HG02798 (cell line): ENCODE data around the gene KRT10.
A peak's percentile ranks its signal among the peaks of the same experiment; 100 is the strongest.
"Not testable (repeated sequence)": the region's sequence is repeated elsewhere in the genome, so short reads cannot be mapped to it uniquely, and the experiment has no call there.

ENCODE experiments used
- ATAC-seq: cut with Tn5 transposase; IDR thresholded peaks from one replicate; pipeline ENCODE4 v1.9.1; 2021; ENCODE audit warnings: mild to moderate bottlenecking; ENCODE audit not compliant: unreplicated experiment, poor library complexity

KRT10 gene

DNA sequence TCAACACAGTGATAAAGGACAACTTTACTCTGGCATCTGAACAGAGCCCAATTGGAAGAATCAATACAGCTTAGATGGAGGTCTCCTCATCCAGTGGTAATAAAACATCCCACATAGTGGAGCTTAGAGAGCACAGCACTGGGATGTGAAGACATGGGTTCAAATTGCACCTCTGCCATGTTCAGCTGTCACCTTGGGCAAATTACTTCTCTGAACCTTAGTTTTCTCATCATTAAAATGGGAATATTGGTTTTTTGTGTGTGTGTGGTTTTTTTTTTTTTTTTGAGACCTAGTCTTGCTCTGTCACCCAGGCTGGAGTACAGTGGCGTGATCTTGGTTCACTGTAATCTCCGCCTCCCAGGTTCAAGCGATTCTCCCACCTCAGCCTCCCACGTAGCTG is 13.6 kb upstream of the KRT10 start:
- no peak for ATAC-seq

DNA sequence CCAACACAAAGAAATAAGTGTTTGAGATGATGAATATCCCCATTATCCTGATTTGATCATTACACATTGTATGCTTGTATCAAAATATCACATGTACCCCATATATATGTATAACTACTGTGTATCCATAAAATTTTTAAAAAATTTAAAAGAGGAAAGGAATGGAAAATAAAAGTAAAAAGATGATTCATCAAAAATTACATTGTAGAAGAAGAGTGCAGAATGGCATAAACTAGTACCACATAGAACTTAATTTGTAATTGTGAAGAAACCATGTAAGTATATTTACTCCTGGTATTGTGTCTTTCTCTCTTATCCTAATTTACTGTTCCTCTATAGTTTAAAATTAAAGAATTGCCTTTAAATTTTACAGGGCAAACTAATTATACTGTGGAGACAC is 11.5 kb upstream of the KRT10 start:
- ATAC-seq: no peak

DNA sequence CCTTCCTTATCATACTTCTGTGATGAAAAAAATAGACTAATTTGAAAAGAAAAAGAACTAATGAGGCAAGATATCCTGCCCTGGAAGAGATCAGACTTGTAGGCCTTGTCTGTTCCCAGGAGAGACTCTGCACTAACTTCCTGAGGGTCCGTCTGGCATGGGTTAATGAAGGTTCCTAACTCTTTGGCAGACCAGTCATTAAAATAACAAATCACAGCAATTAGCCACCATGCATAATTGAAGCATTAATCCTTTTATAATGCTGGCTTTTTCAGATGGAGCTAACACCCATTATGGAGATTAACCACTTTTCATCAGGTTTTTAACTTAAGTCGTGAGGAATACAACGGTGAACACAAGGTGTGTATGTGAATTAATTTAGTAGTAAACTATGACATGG is 10.4 kb upstream of the KRT10 start:
- ATAC-seq: no peak

DNA sequence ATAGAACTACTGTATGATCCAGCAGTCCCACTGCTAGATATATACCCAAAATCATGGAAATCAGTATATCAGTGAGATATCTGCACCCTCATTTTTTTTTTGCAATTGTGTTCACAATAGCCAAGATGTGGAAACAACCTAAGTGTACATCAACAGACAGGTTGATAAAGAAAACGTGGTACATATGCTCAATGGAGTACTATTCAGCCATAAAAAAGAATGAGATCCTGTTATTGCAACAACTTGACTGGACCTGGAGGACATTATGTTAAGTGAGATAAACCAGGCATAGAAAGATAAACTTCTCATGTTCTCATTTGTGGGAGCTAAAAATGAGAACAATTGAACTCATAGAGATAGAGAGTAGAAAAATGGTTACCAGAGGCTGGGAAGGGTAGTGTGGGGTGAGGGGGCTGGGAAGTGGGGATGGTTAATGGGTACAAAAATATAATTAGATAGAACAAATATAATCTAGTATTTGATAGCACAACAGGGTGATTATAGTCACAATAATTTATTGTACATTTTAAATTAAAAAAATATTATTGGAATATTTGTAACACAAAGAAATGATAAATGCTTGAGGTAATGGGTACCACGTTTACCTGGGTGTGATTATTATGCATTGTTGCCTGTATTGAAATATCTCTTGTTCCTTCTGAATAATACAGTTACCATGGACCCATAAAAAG is 7.8 kb upstream of the KRT10 start:
- ATAC-seq: no peak

DNA sequence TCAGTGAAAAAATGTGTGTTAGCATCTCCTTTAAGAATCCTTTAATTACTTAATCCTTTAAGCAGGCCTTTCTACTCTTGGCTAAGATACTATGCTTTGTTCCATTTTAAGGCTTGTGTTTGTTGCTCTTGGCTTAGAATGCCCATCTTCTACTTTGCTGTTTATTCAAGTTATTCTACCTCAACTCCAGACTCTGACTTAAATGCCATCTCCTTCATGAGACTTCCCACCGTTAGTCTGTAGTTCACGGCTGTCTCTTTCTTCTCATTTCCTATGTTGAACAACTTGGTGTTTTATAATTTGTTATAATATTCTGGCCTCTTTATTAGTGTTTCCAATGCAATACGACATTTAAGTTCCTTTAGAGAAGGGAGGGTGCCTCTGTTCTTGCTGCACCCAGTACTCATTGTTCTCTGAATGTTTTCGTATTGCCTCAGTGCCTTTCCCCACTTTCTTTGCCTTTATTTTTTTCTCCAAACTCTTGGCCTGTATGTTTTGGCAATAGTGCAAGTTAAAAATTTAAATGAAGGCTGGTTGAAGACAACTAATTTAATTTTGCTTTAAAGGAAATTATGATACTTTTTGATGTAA is 6.1 kb upstream of the KRT10 start:
- ATAC-seq: no peak

DNA sequence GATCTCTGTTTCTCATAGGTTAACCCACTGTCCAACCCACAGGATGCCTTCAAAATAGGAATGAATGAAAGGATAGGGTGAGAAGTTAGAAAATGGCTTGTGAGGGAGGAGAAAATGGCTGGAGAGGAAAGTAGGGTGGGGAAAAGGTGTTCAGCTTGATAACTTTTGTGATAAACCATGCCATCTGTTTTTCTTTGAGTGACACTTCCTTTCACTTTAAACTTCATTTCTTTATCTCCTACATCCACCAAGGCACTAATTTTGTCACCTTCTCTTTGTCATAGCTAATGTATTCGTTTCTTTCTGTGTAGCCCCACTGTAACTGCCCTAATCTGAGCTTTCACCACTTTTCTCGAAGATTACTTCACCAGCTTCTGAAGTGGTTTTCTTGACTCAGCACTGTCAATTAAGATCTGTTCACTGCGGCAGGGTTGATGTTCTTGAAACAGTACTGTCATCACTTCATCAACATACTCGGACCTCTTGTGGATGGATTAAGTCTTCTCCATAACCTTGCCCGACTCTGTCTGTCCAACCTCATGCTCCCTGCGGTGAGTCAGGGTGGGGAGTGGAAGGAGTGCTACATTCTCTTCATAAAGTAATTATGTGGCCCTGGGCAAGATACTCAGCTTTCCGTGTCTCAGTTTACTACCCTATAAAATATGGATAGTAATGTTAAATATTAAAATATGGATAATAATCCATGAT is 5.5 kb upstream of the KRT10 start:
- no peak for ATAC-seq

DNA sequence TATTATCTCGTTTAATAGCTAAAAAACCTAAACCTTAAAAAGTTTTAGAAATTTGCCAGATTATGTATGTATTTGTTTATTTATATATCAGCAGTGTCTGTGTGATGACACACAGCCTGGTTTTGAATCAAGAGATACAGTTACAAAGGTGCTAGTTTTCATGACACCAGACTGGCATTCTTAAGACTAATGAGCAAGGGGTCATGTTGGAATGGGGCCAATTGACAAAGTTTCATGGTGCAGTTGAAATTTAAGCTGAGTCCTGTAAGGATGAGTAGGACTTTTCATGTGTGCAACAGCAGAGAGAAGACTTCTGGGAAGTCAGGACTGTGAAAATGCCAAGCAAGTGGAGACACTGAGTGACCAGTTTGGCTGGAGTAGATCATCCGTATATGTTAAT is 3.2 kb upstream of the KRT10 start:
- ATAC-seq: no peak

DNA sequence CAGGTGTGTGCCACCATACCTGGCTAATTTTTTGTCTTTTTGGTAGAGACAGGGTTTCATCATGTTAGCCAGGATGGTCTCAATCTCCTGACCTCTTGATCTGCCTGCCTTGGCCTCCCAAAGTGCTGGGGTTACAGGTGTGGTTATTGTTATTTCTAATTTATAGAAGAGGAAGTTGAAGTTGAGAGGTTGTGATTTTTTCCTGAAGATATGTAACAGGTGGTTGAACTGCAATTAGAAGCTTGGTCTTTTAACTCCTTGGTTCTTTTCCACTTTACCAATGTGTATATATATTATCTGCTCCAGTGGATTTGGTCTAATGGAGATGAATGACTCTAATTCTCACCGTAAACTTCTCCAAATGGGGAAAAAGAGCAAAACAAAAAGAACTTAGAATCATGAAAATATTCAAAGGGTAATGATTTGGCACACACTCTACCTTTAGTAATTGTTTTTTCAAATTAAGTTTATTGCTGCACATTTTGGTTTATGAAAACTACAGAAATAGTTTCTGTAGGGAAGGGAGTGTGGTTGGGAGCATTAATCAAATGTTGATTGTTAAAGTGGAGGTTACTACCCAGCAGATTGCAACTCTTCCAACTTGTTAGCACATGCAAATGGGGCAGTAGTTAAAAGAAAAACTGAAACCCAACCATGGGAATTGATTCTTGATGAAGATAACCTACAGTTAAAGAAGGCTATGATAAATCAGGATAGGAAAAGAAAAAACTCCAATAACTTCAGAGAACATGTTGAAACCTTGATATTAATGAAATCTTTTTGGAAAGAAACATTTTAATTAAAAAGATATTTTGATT is 1.8 kb upstream of the KRT10 start:
- ATAC-seq: no peak

DNA sequence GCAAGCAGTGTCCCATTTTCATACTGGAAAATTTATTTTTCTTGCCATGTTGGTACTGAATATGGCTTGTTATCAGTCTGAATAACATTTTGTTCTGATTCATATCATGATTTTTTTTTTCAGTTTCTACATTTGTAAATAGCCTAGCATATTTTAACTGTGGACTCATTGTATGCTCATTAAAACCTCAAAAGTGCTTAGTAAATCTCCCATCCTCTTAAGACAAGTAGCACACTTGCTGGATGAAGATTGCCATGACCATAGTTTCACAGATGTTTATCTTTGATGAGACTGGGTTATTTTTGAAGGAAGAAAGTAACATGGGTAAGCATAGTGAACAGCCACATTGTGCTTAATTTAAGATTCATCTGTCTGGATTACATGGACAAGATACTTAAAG is 878 bp downstream of the KRT10 start:
- ATAC-seq: no peak

DNA sequence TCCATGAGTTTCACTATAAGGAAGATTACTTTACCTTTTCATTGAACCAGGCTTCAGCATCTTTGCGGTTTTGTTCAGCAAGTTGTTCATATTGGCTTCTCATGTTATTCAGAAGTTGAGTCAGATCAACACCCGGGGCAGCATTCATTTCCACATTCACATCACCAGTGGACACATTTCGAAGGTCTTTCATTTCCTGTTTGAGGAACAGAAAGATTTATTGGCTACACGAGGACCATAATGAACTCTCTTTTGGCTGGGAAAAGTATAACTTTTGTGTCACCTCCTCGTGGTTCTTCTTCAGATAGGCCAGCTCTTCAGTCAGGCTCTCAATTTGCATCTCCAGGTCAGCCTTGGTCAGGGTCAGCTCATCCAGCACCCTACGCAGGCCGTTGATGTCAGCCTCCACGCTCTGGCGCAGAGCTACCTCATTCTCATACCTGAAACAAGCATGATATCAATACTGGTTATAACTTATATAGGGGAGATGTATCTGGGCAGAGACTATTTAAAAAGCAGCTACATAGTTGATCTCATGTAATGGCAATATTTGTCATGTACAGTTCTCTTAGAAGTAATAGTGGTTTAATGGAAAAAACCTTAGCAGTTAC is 2.1 kb downstream of the KRT10 start:
- ATAC-seq: no peak

DNA sequence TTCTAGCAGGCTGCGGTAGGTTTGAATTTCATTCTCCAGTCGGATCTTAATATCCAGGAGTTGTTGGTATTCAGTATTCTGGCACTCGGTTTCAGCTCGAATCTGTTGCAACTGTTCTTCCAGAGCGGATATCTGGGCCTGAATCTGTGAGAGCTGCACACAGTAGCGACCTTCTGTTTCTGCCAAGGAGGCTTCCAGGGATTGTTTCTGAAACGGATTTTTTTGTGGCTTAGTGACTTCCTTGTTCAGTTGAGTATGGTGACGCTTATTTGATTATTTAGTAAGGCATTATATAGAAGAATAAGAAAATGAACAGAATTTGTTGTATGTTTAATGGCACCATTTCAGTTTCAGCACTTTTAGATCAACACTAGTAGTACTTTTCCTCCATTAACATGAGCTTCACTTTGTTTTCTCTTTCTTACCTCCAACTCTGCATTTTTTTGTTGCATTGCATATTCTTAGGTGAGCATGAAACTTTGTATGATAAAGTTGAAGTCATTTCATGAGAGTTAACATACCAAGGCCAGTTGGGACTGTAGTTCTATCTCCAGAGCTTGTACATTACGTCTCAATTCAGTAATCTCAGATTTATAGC is 2.8 kb downstream of the KRT10 start:
- no peak for ATAC-seq

DNA sequence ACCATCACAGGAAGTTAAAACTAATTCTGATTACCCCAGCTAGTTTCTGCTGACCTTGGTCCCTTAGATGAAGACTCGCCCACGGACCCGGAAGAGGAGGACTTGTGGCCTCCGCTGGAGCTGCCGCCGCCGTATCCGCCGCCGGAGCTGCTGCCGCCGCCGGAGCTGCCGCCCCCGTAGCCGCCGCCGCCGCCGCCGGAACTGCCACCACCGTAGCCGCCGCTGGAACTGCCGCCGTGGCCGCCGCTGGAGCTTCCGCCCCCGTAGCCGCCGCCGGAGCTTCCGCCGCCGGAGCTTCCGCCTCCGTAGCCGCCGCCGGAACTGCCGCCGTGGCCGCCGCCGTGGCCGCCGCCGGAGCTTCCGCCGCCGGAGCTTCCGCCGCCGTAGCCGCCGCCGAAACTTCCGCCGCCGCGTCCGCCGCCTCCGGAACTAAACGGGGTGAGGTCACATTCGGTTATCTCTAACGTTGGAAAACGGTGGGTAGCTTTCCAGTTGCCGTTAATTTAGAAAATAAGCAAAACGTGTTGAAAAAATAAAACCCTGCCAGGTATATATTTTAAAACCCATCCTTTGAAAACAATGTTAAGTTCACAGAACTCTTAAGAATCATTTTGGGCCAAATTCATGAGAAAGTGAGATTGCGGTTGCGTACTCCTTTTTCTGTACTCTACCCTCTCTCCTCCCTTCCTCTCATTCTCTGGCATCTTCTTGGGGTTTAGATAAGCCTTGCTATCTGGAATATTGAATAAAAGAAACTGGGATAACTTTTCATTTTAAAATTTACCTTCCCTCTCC is 3.5 kb downstream of the KRT10 start:
- peak; percentile 90 for ATAC-seq

DNA sequence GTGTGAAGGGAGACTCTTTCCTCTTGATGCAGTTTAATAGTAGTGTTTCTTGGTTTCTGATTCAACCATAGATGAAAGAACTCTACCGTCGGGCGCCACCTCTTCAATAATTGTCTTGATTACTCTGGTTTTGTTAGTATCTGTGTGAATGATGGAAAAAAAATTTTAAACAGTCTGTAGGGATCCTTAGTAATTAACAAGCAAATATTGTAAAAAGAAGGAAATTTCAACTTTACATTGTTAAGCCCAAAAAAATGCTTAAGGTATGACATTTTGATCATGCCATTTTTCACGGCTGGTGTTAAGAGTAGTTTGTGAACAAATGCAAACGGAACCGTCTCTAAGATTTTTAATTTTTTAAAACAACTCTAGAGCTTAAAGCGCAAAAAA is 4.1 kb downstream of the KRT10 start:
- no peak for ATAC-seq

DNA sequence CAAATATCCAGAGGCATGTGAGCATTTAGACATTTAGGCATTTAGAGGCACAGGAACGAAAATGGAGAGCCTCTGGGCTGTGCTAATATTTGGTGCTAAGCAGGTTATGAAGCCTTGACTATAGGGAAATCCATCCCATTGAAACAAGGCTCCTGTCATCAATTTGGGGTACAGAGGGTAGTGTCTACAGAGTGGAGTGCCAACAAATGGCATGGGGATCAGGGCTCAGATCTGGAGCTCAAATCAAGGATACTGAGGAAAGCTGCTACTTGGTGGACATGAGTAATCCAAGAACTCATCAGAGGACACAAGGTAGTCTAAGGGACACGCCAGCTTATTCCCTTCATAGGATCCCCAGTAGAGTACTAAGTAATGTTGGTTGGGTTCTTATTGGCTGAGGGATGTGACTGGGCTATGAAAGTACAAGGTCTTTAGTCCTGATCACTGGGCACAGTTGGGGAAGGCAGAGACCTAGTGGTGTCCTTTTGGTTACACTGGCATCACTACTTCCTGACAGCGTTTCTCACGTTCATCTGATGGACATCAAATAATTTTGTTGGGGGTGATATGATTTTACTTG is 5.2 kb downstream of the KRT10 start:
- no peak for ATAC-seq

DNA sequence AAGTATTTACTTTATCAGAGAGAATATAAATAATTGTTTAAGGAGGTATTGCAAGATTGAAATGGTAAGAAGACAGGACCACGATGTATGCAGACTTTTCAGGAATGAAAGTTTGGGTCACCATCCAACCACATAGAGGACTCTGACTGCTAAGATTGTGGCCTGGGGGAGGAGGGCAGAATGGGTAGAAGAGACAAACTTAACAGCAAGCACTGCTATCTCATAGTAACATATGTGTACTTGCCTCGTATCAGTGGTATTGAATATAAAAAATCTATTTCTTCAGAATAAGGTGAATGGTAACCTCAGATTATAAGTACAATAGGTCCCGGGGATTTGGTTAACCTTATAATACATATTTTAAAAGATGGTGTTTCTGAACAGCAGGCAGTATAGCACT is 5.8 kb downstream of the KRT10 start:
- ATAC-seq: no peak

DNA sequence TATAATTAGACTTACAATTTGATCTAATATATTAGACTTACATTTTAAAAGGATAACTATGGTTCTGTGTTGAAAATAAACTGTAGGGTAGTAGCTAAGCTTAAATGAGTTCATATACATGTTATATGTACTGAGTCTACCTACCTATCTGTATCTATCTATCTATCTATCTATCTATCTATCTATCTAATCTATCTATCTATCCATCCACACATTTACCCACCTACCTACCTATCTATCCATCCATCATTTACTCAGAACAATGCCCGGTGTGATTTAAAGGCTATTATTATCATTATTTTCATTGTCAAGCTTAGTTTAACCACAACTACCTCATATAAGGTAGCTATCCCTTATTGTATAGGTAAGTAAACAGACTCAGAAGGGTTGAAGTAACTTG is 7.0 kb downstream of the KRT10 start:
- ATAC-seq: no peak

DNA sequence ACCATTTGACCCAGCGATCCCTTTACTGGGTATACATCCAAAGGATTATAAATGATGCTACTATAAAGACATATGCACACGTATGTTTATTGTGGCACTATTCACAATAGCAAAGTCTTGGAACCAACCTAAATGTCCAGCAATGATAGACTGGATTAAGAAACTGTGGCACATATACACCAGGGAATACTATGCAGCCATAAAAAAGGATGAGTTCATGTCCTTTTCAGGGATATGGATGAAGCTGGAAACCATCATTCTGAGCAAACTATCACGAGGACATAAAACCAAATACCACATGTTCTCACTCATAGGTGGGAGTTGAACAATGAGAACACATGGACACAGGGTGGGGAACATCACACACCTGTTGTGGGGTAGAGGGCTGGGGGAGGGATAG is 7.8 kb downstream of the KRT10 start:
- ATAC-seq: not testable (repeated sequence)

DNA sequence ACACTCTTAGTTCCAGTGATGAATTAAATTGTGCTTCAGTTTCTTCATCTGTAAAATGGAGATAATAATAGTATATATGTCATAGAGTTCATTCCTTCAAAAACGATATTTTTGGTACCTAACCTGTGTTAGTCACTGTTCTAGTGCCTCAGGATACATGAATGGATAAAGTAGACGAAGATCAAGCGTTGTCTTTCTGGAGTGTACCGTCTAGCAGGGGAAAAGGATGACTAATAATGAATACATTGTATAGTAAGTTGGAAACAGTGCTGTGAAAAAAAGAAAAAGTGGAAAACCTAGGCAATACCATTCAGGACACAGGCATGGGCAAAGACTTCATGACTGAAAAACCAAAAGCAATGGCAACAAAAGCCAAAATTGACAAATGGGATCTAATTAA is 8.6 kb downstream of the KRT10 start:
- no peak for ATAC-seq

DNA sequence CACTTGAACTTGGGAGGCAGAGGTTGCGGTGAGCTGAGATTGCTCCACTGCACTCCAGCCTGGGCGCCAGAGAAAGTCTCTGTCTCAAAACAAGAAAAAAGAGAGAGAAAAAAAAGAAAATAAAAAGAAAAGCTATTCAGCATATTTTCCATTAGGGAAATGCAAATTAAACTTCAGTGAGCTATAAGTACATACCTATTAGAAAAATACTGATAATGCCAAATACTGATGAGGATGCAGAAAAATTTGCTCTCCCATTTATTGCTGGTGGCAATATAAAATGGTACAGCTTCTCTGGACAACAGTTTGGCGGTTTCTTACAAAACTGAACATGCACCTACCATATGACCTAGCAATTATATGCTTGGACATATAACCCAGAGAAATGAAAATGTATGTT is 9.8 kb downstream of the KRT10 start:
- ATAC-seq: no peak
